Measurements from ENCODE around the gene VWA5B1. TPM values are rescaled to one million over a fixed set of nuclear protein-coding genes. Genes with fewer than 3 reads are reported as not detected.
A peak's percentile ranks its signal among the peaks of the same experiment; 100 is the strongest.

The VWA5B1 gene
- total and polyA plus RNA-seq, 4 experiments from 2014 or later, result 0.11 to 0.17 TPM; not detected in 2

- ChIA-PET POLR2A (ENCODE audit: partially characterized antibody) (interaction anchor here (0.7 kb wide), 1 partner anchor 69 kb away, joined by 3 read pairs; no protein-coding TSS in a partner anchor), CTCF (ENCODE audit: partially characterized antibody) (interaction anchor here (1.1 to 1.5 kb wide), 2 partner anchors 8 to 65 kb away, joined by 3 to 5 read pairs; no protein-coding TSS in a partner anchor)
- Mint-ChIP-seq H3K36me3 (no peaks in the 10 kb centered on the region), H3K4me1 (no peaks in the 10 kb centered on the region), H3K9me3 (no peaks in the 10 kb centered on the region), H3K27me3 (peaks cover 16 to 21% of the 10 kb centered on the region in 2 donors), H3K27ac (no peak overlapping the region), H3K4me3 (no peak overlapping the region)
- Histone ChIP-seq H3K27me3 (ENCODE audit: insufficient read depth, low read length) (no peaks in the 10 kb centered on the region), H3K4me3 (ENCODE audit: low read length in 2 of 2) (no peak overlapping the region), H3K4me1 (ENCODE audit: insufficient read depth, low read length) (no peaks in the 10 kb centered on the region), H3K9me3 (ENCODE audit: control insufficient read depth in 1 of 2, low read length in 2 of 2) (no peaks in the 10 kb centered on the region), H3K27ac (ENCODE audit: low read depth, low read length) (no peak overlapping the region), H3K36me3 (ENCODE audit: insufficient read depth, low read length) (no peaks in the 10 kb centered on the region)
- intact Hi-C loops (cut with micrococcal nuclease), result no loop called here
- no peak for DNase-seq
These were observed 31.0 kb upstream of the VWA5B1 start for GRCh38 chr1:20259646-20260045.

- Mint-ChIP-seq H3K36me3 (no peaks in the 10 kb centered on the region), H3K27ac (no peak overlapping the region), H3K4me1 (no peaks in the 10 kb centered on the region), H3K27me3 (peaks cover 9 to 20% of the 10 kb centered on the region in 2 donors), H3K9me3 (no peaks in the 10 kb centered on the region), H3K4me3 (no peak overlapping the region)
- Histone ChIP-seq H3K4me1 (ENCODE audit: insufficient read depth, low read length) (no peaks in the 10 kb centered on the region), H3K9me3 (ENCODE audit: control insufficient read depth in 1 of 2, low read length in 2 of 2) (no peaks in the 10 kb centered on the region), H3K4me3 (ENCODE audit: low read length in 2 of 2) (no peak overlapping the region), H3K36me3 (ENCODE audit: insufficient read depth, low read length) (no peaks in the 10 kb centered on the region), H3K27ac (ENCODE audit: low read depth, low read length) (no peak overlapping the region), H3K27me3 (ENCODE audit: insufficient read depth, low read length) (no peaks in the 10 kb centered on the region)
- ChIA-PET CTCF (ENCODE audit: partially characterized antibody) (interaction anchor here (0.8 kb wide), 1 partner anchor 48 kb away, joined by 3 read pairs; no protein-coding TSS in a partner anchor), POLR2A (ENCODE audit: partially characterized antibody) (no interaction called here)
- intact Hi-C loops (cut with micrococcal nuclease), result no loop called here
- DNase-seq, result no peak
These were observed 29.6 kb upstream of the VWA5B1 start for GRCh38 chr1:20261095-20261494.

GRCh38 chr1:20262810-20263534 is 27.7 kb upstream of the VWA5B1 start:
- Histone ChIP-seq H3K4me1 (ENCODE audit: insufficient read depth, low read length) (no peaks in the 10 kb centered on the region), H3K4me3 (ENCODE audit: low read length in 2 of 2) (no peak overlapping the region), H3K36me3 (ENCODE audit: insufficient read depth, low read length) (no peaks in the 10 kb centered on the region), H3K9me3 (ENCODE audit: control insufficient read depth in 1 of 2, low read length in 2 of 2) (no peaks in the 10 kb centered on the region), H3K27ac (ENCODE audit: low read depth, low read length) (no peak overlapping the region), H3K27me3 (ENCODE audit: insufficient read depth, low read length) (no peaks in the 10 kb centered on the region)
- Mint-ChIP-seq H3K36me3 (no peaks in the 10 kb centered on the region), H3K9me3 (no peaks in the 10 kb centered on the region), H3K4me1 (no peaks in the 10 kb centered on the region), H3K27ac (no peak overlapping the region), H3K27me3 (peaks cover 9 to 14% of the 10 kb centered on the region in 2 donors), H3K4me3 (no peak overlapping the region)
- no peak for DNase-seq
- POLR2A ChIA-PET (ENCODE audit: partially characterized antibody), result no interaction called here
- intact Hi-C loops (cut with micrococcal nuclease), result no loop called here
- CTCF ChIA-PET (ENCODE audit: partially characterized antibody), result no interaction called here

DNA sequence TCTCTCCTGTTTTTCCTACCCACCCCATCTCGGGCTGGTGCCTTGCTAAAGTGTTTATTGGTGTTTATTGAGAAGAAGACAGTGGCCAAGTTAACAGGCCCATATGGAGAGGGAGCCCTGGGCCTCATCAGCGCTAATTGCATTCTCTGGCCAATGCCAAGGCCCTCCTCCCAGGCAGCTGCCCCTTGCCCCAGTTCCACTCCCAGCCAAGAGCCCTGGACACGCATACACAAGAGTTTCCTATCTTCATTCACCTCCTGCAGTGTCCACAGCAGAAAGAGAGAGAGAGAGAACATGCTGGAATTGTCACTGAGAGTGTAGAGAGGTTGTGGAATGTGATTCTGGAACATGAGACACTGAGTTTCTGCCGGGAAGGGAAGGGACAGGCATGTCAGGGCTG is 25.4 kb upstream of the VWA5B1 start:
- no peaks in the 10 kb centered on the region for H3K36me3 Mint-ChIP-seq
- CTCF ChIA-PET (ENCODE audit: partially characterized antibody), result no interaction called here
- no peaks in the 10 kb centered on the region for H3K9me3 Mint-ChIP-seq
- H3K27me3 Mint-ChIP-seq, result peaks cover 10 to 16% of the 10 kb centered on the region in 2 donors
- H3K4me3 ChIP-seq (ENCODE audit: low read length in 2 of 2), result no peak overlapping the region
- no peak overlapping the region for H3K27ac Mint-ChIP-seq
- intact Hi-C loops (cut with micrococcal nuclease), result no loop called here
- H3K4me3 Mint-ChIP-seq, result no peak overlapping the region
- H3K36me3 ChIP-seq (ENCODE audit: insufficient read depth, low read length), result no peaks in the 10 kb centered on the region
- H3K4me1 Mint-ChIP-seq, result no peaks in the 10 kb centered on the region
- no peaks in the 10 kb centered on the region for H3K27me3 ChIP-seq (ENCODE audit: insufficient read depth, low read length)
- H3K27ac ChIP-seq (ENCODE audit: low read depth, low read length), result no peak overlapping the region
- POLR2A ChIA-PET (ENCODE audit: partially characterized antibody), result no interaction called here
- no peaks in the 10 kb centered on the region for H3K9me3 ChIP-seq (ENCODE audit: control insufficient read depth in 1 of 2, low read length in 2 of 2)
- no peak for DNase-seq
- H3K4me1 ChIP-seq (ENCODE audit: insufficient read depth, low read length), result no peaks in the 10 kb centered on the region

- no peaks in the 10 kb centered on the region for H3K4me1 ChIP-seq (ENCODE audit: insufficient read depth, low read length)
- no peaks in the 10 kb centered on the region for H3K36me3 ChIP-seq (ENCODE audit: insufficient read depth, low read length)
- no peak overlapping the region for H3K4me3 ChIP-seq (ENCODE audit: low read length in 2 of 2)
- intact Hi-C loops (cut with micrococcal nuclease), result no loop called here
- H3K27me3 Mint-ChIP-seq, result peaks cover 14 to 25% of the 10 kb centered on the region in 2 donors
- no peak for DNase-seq
- H3K27ac ChIP-seq (ENCODE audit: low read depth, low read length), result no peak overlapping the region
- no peaks in the 10 kb centered on the region for H3K9me3 ChIP-seq (ENCODE audit: control insufficient read depth in 1 of 2, low read length in 2 of 2)
- no peaks in the 10 kb centered on the region for H3K4me1 Mint-ChIP-seq
- ChIA-PET CTCF (ENCODE audit: partially characterized antibody) (no interaction called here), POLR2A (ENCODE audit: partially characterized antibody) (no interaction called here)
- no peaks in the 10 kb centered on the region for H3K27me3 ChIP-seq (ENCODE audit: insufficient read depth, low read length)
- no peak overlapping the region for H3K4me3 Mint-ChIP-seq
- peaks cover 0 to 8% (median 1%) of the 10 kb centered on the region in 8 donors for H3K9me3 Mint-ChIP-seq
- no peak overlapping the region for H3K27ac Mint-ChIP-seq
- H3K36me3 Mint-ChIP-seq, result no peaks in the 10 kb centered on the region
These were observed 24.5 kb upstream of the VWA5B1 start for GRCh38 chr1:20266141-20266540.

- H3K4me3 ChIP-seq (ENCODE audit: low read length in 2 of 2), result no peak overlapping the region
- Mint-ChIP-seq H3K4me1 (no peaks in the 10 kb centered on the region), H3K27me3 (peaks cover 14 to 25% of the 10 kb centered on the region in 2 donors), H3K9me3 (peaks cover 0 to 8% (median 1%) of the 10 kb centered on the region in 8 donors), H3K36me3 (no peaks in the 10 kb centered on the region), H3K27ac (no peak overlapping the region), H3K4me3 (no peak overlapping the region)
- H3K27ac ChIP-seq (ENCODE audit: low read depth, low read length), result no peak overlapping the region
- H3K27me3 ChIP-seq (ENCODE audit: insufficient read depth, low read length), result no peaks in the 10 kb centered on the region
- intact Hi-C loops (cut with micrococcal nuclease), result no loop called here
- H3K4me1 ChIP-seq (ENCODE audit: insufficient read depth, low read length), result no peaks in the 10 kb centered on the region
- H3K36me3 ChIP-seq (ENCODE audit: insufficient read depth, low read length), result no peaks in the 10 kb centered on the region
- DNase-seq, result no peak
- ChIA-PET POLR2A (ENCODE audit: partially characterized antibody) (no interaction called here), CTCF (ENCODE audit: partially characterized antibody) (no interaction called here)
- no peaks in the 10 kb centered on the region for H3K9me3 ChIP-seq (ENCODE audit: control insufficient read depth in 1 of 2, low read length in 2 of 2)
These were observed 24.0 kb upstream of the VWA5B1 start for GRCh38 chr1:20266642-20267041.

DNA sequence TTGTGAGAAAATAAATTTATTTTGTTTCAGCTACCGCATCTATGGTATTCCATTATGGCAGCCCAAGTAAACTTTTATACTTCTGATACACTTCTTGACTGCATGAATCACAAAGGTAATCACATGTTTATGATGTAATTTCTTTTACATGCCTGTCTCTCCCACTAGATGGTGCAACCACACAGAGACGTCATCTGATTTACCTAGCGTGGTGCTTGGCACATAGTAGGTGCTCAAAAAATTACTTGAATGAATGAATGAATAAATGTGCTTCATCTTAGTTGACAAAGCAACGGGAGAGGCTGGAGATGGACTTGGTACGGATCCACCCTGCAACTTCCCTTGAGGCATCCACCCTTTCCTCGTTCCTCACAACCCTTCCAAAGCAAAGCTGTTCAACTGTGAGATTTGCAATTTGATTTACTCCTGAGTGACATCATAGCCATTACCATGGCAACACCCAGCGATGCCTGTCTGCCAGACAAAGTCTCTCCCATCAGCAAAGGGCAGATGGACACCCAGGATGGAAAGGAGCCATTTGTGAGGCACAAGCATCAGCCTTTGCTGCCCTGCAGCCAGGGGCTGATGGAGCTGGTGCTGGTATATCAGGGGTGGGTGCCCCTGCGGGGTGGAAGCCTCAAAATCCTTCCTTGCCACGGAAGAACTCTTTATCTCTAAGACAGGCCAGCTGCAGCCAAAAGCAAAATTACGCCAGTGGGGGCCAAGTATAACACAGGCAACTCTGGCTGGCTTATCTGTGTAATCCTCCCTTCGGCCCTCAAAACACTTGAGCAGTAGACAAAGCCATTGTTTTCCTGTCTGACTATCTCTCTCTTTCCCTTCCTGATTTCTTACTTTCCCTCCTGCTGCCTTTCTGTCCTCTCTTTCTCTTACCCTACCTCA is 18.9 kb upstream of the VWA5B1 start:
- H3K4me3 Mint-ChIP-seq, result no peak overlapping the region
- peaks cover 12 to 28% of the 10 kb centered on the region in 2 donors for H3K27me3 Mint-ChIP-seq
- Histone ChIP-seq H3K4me1 (ENCODE audit: insufficient read depth, low read length) (no peaks in the 10 kb centered on the region), H3K36me3 (ENCODE audit: insufficient read depth, low read length) (no peaks in the 10 kb centered on the region), H3K9me3 (ENCODE audit: control insufficient read depth in 1 of 2, low read length in 2 of 2) (no peaks in the 10 kb centered on the region), H3K27ac (ENCODE audit: low read depth, low read length) (no peak overlapping the region), H3K27me3 (ENCODE audit: insufficient read depth, low read length) (no peaks in the 10 kb centered on the region), H3K4me3 (ENCODE audit: low read length in 2 of 2) (no peak overlapping the region)
- intact Hi-C loops (cut with micrococcal nuclease), result no loop called here
- POLR2A ChIA-PET (ENCODE audit: partially characterized antibody), result no interaction called here
- H3K36me3 Mint-ChIP-seq, result no peaks in the 10 kb centered on the region
- H3K27ac Mint-ChIP-seq, result peak overlapping the region in 1 of 7 donors; percentile 30
- CTCF ChIA-PET (ENCODE audit: partially characterized antibody), result no interaction called here
- H3K4me1 Mint-ChIP-seq, result no peaks in the 10 kb centered on the region
- DNase-seq, result no peak
- peaks cover 0 to 8% (median 1%) of the 10 kb centered on the region in 8 donors for H3K9me3 Mint-ChIP-seq

Measured in CD4-positive, alpha-beta memory T cell (primary cell).